Keratinocyte (primary cell): ENCODE results near the gene METTL27. TPM values are rescaled to one million over a fixed set of nuclear protein-coding genes. Genes with fewer than 3 reads are reported as not detected.

Source experiments
- DNase-seq: peaks from one replicate; pipeline ENCODE4 v3.0.0-alpha.2; 2011; ENCODE audit warnings: low read depth, missing footprints, low spot score
- FAIRE-seq: peaks from 2 replicates; lab custom pipeline; 2011; peaks lifted over from hg19 to GRCh38; lab: Jason Lieb, UNC
- H2AFZ ChIP-seq: 2 replicates; pipeline ENCODE4 v1.6.0; 2012; ENCODE audit warnings: low read length, control low read depth, inconsistent platforms; ENCODE audit not compliant: control insufficient read depth
- H3K27ac ChIP-seq: 2 replicates; pipeline ENCODE4 v1.5.1; 2011; ENCODE audit warnings: low read length; ENCODE audit not compliant: control insufficient read depth, insufficient read depth
- H3K27me3 ChIP-seq: 3 replicates; pipeline ENCODE4 v1.6.0; 2011; ENCODE audit warnings: low read length; ENCODE audit not compliant: control insufficient read depth, insufficient read depth; ENCODE audit errors: extremely low read depth
- H3K36me3 ChIP-seq, 2 experiments: 2 replicates in 1 of 2; 3 replicates in 1 of 2; pipeline ENCODE4 v1.5.1; 2011; ENCODE audit warnings: low read length in 2 of 2, mild to moderate bottlenecking in 1 of 2; ENCODE audit not compliant: control insufficient read depth in 2 of 2, insufficient read depth in 2 of 2; ENCODE audit errors: extremely low read depth in 1 of 2
- H3K4me1 ChIP-seq: 3 replicates; pipeline ENCODE4 v1.5.1; 2011; ENCODE audit warnings: low read length; ENCODE audit not compliant: control insufficient read depth, insufficient read depth; ENCODE audit errors: extremely low read depth
- H3K4me2 ChIP-seq: 3 replicates; pipeline ENCODE4 v1.6.0; 2011; ENCODE audit warnings: low read depth, low read length; ENCODE audit not compliant: control insufficient read depth, insufficient read depth; ENCODE audit errors: extremely low read depth
- H3K4me3 ChIP-seq, 3 experiments: fragments of 200-600 bp in 1 of 3; sonication (generic) in 1 of 3; 2 replicates in 2 of 3; 3 replicates in 1 of 3; pipeline ENCODE4 v1.5.1; 2011 to 2016; ENCODE audit warnings: low read length in 3 of 3, mild to moderate bottlenecking in 3 of 3, control low read depth in 2 of 3, inconsistent platforms in 1 of 3, low read depth in 1 of 3, mixed read lengths in 1 of 3, mixed run types in 1 of 3, moderate library complexity in 1 of 3; ENCODE audit not compliant: control insufficient read depth in 2 of 3, insufficient read depth in 2 of 3; ENCODE audit errors: extremely low read depth in 1 of 3
- H3K79me2 ChIP-seq: 2 replicates; pipeline ENCODE4 v1.6.0; 2012; ENCODE audit warnings: low read length; ENCODE audit not compliant: control insufficient read depth, insufficient read depth
- H3K9ac ChIP-seq: 3 replicates; pipeline ENCODE4 v1.6.0; 2011; ENCODE audit warnings: low read length; ENCODE audit not compliant: control insufficient read depth, insufficient read depth; ENCODE audit errors: extremely low read depth
- H3K9me1 ChIP-seq: 3 replicates; pipeline ENCODE4 v1.6.0; 2011; ENCODE audit warnings: low read length; ENCODE audit not compliant: control insufficient read depth, insufficient read depth; ENCODE audit errors: extremely low read depth
- H3K9me3 ChIP-seq: 2 replicates; pipeline ENCODE4 v1.5.1; 2012; ENCODE audit warnings: low read depth, low read length; ENCODE audit not compliant: control insufficient read depth
- H4K20me1 ChIP-seq: 3 replicates; pipeline ENCODE4 v1.6.0; 2011; ENCODE audit warnings: low read length; ENCODE audit not compliant: control insufficient read depth, insufficient read depth; ENCODE audit errors: extremely low read depth
- EZH2 ChIP-seq: IDR thresholded peaks from one replicate; pipeline ENCODE4 v1.6.1; 2012; ENCODE audit warnings: inconsistent platforms, mild to moderate bottlenecking, low read length, moderate library complexity
- dilution Hi-C: fragments of 300-500 bp; cut with MboI; formaldehyde crosslinking; loops from one replicate; pipeline ENCODE4 v1.7.0; 2020; ENCODE audit warnings: low sequenced_read_pairs; ENCODE audit not compliant: extremely low pct_ligation_motif_present
- polyA plus RNA-seq, 5 experiments: library from polyadenylated mRNA; depleted of rRNA in 3 of 5; stranded (reverse) in 3 of 5; stranded (forward) in 1 of 5; unstranded in 1 of 5; fragments of >200 nt; gene quantifications; 1 replicate in 1 of 5; 2 replicates in 3 of 5; 3 replicates in 1 of 5; pipeline versions ENCODE4 v1.2.1 to v1.2.3, GENCODE V29; 2011 to 2012; ENCODE audit warnings: missing spikeins in 2 of 5, low read depth in 1 of 5, low replicate concordance in 1 of 5
- TF ChIP-seq, protein P1 (sequence below), 3 experiments: IDR thresholded peaks in 1 of 3; conservative IDR thresholded peaks in 1 of 3; optimal IDR thresholded peaks in 1 of 3; 2 replicates in 2 of 3; 3 replicates in 1 of 3; pipeline versions ENCODE3 to v1.5.1; 2011; ENCODE audit warnings: low read length in 3 of 3, mild to moderate bottlenecking in 3 of 3, moderate library complexity in 2 of 3, control low read depth in 1 of 3, inconsistent platforms in 1 of 3; ENCODE audit not compliant: insufficient read depth in 2 of 3; ENCODE audit errors: extremely low read depth in 1 of 3

METTL27 gene
- polyA plus RNA-seq, 1 donor (not counting 4 experiments of a cell fraction or from before 2014, with no cell fraction given): 0.90 TPM

- Histone ChIP-seq H3K4me2 (peak overlapping the region; percentile 85), H3K9me3 (no peaks in the 10 kb centered on the region), H3K4me3 (peak overlapping the region; percentile 52 to 80 (median 69)), H3K27me3 (no peaks in the 10 kb centered on the region), H3K9me1 (no peaks in the 10 kb centered on the region), H3K4me1 (peaks cover 40% of the 10 kb centered on the region), H3K79me2 (no peaks in the 10 kb centered on the region), H2AFZ (peak overlapping the region; percentile 77), H3K9ac (peak overlapping the region; percentile 87), H3K36me3 (peaks cover 0 to 4% of the 10 kb centered on the region in 2 experiments), H3K27ac (peak overlapping the region; percentile 78), H4K20me1 (no peaks in the 10 kb centered on the region)
- DNase-seq (no peak), FAIRE-seq (no peak)
- TF ChIP-seq EZH2: no peak
- TF ChIP-seq, protein P1, sequence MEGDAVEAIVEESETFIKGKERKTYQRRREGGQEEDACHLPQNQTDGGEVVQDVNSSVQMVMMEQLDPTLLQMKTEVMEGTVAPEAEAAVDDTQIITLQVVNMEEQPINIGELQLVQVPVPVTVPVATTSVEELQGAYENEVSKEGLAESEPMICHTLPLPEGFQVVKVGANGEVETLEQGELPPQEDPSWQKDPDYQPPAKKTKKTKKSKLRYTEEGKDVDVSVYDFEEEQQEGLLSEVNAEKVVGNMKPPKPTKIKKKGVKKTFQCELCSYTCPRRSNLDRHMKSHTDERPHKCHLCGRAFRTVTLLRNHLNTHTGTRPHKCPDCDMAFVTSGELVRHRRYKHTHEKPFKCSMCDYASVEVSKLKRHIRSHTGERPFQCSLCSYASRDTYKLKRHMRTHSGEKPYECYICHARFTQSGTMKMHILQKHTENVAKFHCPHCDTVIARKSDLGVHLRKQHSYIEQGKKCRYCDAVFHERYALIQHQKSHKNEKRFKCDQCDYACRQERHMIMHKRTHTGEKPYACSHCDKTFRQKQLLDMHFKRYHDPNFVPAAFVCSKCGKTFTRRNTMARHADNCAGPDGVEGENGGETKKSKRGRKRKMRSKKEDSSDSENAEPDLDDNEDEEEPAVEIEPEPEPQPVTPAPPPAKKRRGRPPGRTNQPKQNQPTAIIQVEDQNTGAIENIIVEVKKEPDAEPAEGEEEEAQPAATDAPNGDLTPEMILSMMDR (optimal IDR thresholded peaks at IDR 0.05 in 1 of 3, IDR thresholded peaks at IDR 0.05 in 1 of 3, conservative IDR thresholded peaks at IDR 0.05 in 1 of 3; ENCODE audit: extremely low read depth in 1 of 3, insufficient read depth in 2 of 3, low read length in 3 of 3): no peak
- dilution Hi-C loops: no loop called here
Observed at GRCh38 chr7:73841689-73842066, 638 bp downstream of the METTL27 start.

GRCh38 chr7:73840715-73841379 lies 1.5 kb downstream of the METTL27 start:
- no peak overlapping the region for H3K27ac ChIP-seq
- no peaks in the 10 kb centered on the region for H3K9me3 ChIP-seq
- no peaks in the 10 kb centered on the region for H3K79me2 ChIP-seq
- H3K4me3 ChIP-seq: no peak overlapping the region
- peak overlapping the region; percentile 85 for H3K4me2 ChIP-seq
- H2AFZ ChIP-seq: no peak overlapping the region
- dilution Hi-C loops: no loop called here
- no peak for DNase-seq
- H3K9me1 ChIP-seq: no peaks in the 10 kb centered on the region
- H4K20me1 ChIP-seq: no peaks in the 10 kb centered on the region
- H3K27me3 ChIP-seq: no peaks in the 10 kb centered on the region
- H3K4me1 ChIP-seq: peaks cover 40% of the 10 kb centered on the region
- H3K9ac ChIP-seq: no peak overlapping the region
- TF ChIP-seq, protein P1 (optimal IDR thresholded peaks at IDR 0.05 in 1 of 3, IDR thresholded peaks at IDR 0.05 in 1 of 3, conservative IDR thresholded peaks at IDR 0.05 in 1 of 3; ENCODE audit: extremely low read depth in 1 of 3, insufficient read depth in 2 of 3, low read length in 3 of 3): no peak
- no peak for TF ChIP-seq EZH2
- no peak for FAIRE-seq
- H3K36me3 ChIP-seq: peaks cover 0 to 4% of the 10 kb centered on the region in 2 experiments
